C4-2B (cell line): Measurements from ENCODE around the gene CREB3L4.
"Not testable (repeated sequence)": the region's sequence is repeated elsewhere in the genome, so short reads cannot be mapped to it uniquely, and the experiment has no call there.

Source experiments
- H3K27ac ChIP-seq: fragments of 450-650 bp; 2 replicates; pipeline ENCODE4 v1.5.1; 2017
- CTCF ChIP-seq: fragments of 450-650 bp; conservative IDR thresholded peaks from 2 replicates; pipeline ENCODE4 v1.5.1; 2017; ENCODE audit warnings: mild to moderate bottlenecking
- ZFX ChIP-seq: fragments of 450-650 bp; IDR thresholded peaks from 2 replicates; pipeline ENCODE4 v1.6.1; 2017

Gene CREB3L4

GRCh38 chr1:153991806-153992205 lies 24.1 kb downstream of the CREB3L4 start:
- H3K27ac ChIP-seq = no peak overlapping the region
- no peak for TF ChIP-seq ZFX
- no peak for TF ChIP-seq CTCF

GRCh38 chr1:153995202-153995601 lies 27.5 kb downstream of the CREB3L4 start:
- TF ChIP-seq CTCF = no peak
- no peak for TF ChIP-seq ZFX
- H3K27ac ChIP-seq = no peak overlapping the region

- H3K27ac ChIP-seq = 0 out of 2 replicates have a peak overlapping the region, but pooled peaks have one; percentile 8
- no peak for TF ChIP-seq ZFX
- no peak for TF ChIP-seq CTCF
Measured at GRCh38 chr1:153995640-153996039, 27.9 kb downstream of the CREB3L4 start.

GRCh38 chr1:153996882-153997281 lies 29.2 kb downstream of the CREB3L4 start:
- H3K27ac ChIP-seq = not testable (repeated sequence)

GRCh38 chr1:154000420-154000819 lies 32.7 kb downstream of the CREB3L4 start:
- TF ChIP-seq ZFX (no peak), CTCF (no peak)

GRCh38 chr1:154006136-154006535 lies 38.4 kb downstream of the CREB3L4 start:
- TF ChIP-seq ZFX (no peak), CTCF (no peak)
- H3K27ac ChIP-seq = no peak overlapping the region

More at GRCh38 chr1:154000420-154000819, 32.7 kb downstream of the CREB3L4 start:
- no peak overlapping the region for H3K27ac ChIP-seq

GRCh38 chr1:154012129-154012528 lies 44.4 kb downstream of the CREB3L4 start:
- no peak overlapping the region for H3K27ac ChIP-seq
- TF ChIP-seq CTCF = no peak
- TF ChIP-seq ZFX = no peak

- not testable (repeated sequence) for H3K27ac ChIP-seq
Measured at GRCh38 chr1:154012543-154012942, 44.8 kb downstream of the CREB3L4 start.
